Measurements from ENCODE around the gene ERGIC1. TPM values are rescaled to one million over a fixed set of nuclear protein-coding genes. Genes with fewer than 3 reads are reported as not detected.
A peak's percentile ranks its signal among the peaks of the same experiment; 100 is the strongest.

ERGIC1 gene
- total and polyA plus RNA-seq, 9 donors = 41.7 to 147 (median 92.3) TPM

GRCh38 chr5:172878585-172878932 is 44.5 kb downstream of the ERGIC1 start:
- intact Hi-C loops (cut with DNase I) = no loop called here
- H3K4me3 ChIP-seq = no peak overlapping the region
- peak overlapping the region; percentile 11 to 59 for H3K27ac ChIP-seq
- no peaks in the 10 kb centered on the region for H3K27me3 ChIP-seq
- peaks cover 22% of the 10 kb centered on the region for H3K4me1 ChIP-seq (ENCODE audit: insufficient read depth)
- TF ChIP-seq POLR2A (IDR thresholded peaks at IDR 0.05) = no peak
- no peak for TF ChIP-seq EP300 (IDR thresholded peaks at IDR 0.05)
- DNase-seq = peak in 2 of 5 donors; percentile 39 to 40
- no peaks in the 10 kb centered on the region for H3K36me3 ChIP-seq
- 46 to 51% (median 51%) methylated on average over 9 of the region's 9 CpGs for WGBS, 3 donors
- no peaks in the 10 kb centered on the region for H3K9me3 ChIP-seq

GRCh38 chr5:172878933-172879752 is 45.1 kb downstream of the ERGIC1 start:
- WGBS, 3 donors = 47 to 51% (median 50%) methylated on average over 20 of the region's 20 CpGs
- Histone ChIP-seq H3K9me3 (no peaks in the 10 kb centered on the region), H3K4me1 (ENCODE audit: insufficient read depth) (peaks cover 20% of the 10 kb centered on the region), H3K27me3 (no peaks in the 10 kb centered on the region), H3K36me3 (no peaks in the 10 kb centered on the region), H3K27ac (peak overlapping the region; percentile 11 to 59), H3K4me3 (no peak overlapping the region)
- TF ChIP-seq POLR2A (IDR thresholded peaks at IDR 0.05) = no peak
- no peak for TF ChIP-seq CTCF (IDR thresholded peaks at IDR 0.05)
- TF ChIP-seq EP300 (IDR thresholded peaks at IDR 0.05) = no peak
- DNase-seq = peak in 1 of 5 donors; percentile 42
- intact Hi-C loops (cut with DNase I) = no loop called here

- no peak for DNase-seq
- Histone ChIP-seq H3K9me3 (no peaks in the 10 kb centered on the region), H3K27ac (no peak overlapping the region), H3K27me3 (no peaks in the 10 kb centered on the region), H3K4me1 (ENCODE audit: insufficient read depth) (peaks cover 18% of the 10 kb centered on the region), H3K4me3 (no peak overlapping the region), H3K36me3 (no peaks in the 10 kb centered on the region)
- TF ChIP-seq CTCF (IDR thresholded peaks at IDR 0.05) = no peak
- no peak for TF ChIP-seq POLR2A (IDR thresholded peaks at IDR 0.05)
- no peak for TF ChIP-seq EP300 (IDR thresholded peaks at IDR 0.05)
- intact Hi-C loops (cut with DNase I) = no loop called here
- WGBS, 3 donors = 83 to 86% (median 86%) methylated on average over 8 of the region's 8 CpGs
Observed at GRCh38 chr5:172881691-172882370, 47.8 kb downstream of the ERGIC1 start.

GRCh38 chr5:172883066-172883465 is 49.0 kb downstream of the ERGIC1 start:
- Histone ChIP-seq H3K4me3 (no peak overlapping the region), H3K4me1 (ENCODE audit: insufficient read depth) (peaks cover 16% of the 10 kb centered on the region), H3K36me3 (no peaks in the 10 kb centered on the region), H3K27me3 (no peaks in the 10 kb centered on the region), H3K9me3 (no peaks in the 10 kb centered on the region), H3K27ac (no peak overlapping the region)
- 80 to 86% (median 82%) methylated on average over 3 of the region's 3 CpGs for WGBS, 3 donors
- no peak for DNase-seq
- no peak for TF ChIP-seq POLR2A (IDR thresholded peaks at IDR 0.05)
- no peak for TF ChIP-seq EP300 (IDR thresholded peaks at IDR 0.05)
- TF ChIP-seq CTCF (IDR thresholded peaks at IDR 0.05) = no peak
- intact Hi-C loops (cut with DNase I) = no loop called here

Data from ovary (tissue), 9 donors.